ENCODE results near the gene VIPR2.

The VIPR2 gene

DNA sequence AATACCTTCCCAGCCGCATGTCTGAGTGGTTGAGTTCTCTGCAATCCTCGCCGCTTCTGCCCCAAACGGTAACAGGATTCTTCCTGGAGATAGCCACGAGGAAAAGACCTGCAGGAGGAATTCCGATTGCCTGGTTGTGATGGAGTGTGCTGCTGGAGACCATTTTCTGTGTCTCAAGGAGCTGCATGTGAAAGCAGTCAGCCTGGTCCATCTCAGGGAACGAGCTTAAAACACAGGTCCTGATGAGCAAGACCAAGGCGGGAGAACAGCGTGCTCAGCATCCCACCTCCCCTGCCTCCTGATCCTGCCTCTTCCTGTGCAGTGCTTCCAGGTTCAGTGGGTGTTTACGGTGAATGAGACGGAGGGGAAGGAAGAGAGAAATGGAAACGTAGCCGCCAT, 26.5 kb downstream of the VIPR2 start:
- DNase-seq: no peak

GRCh38 chr7:159117366-159118196, 27.1 kb downstream of the VIPR2 start:
- no peak for DNase-seq

DNA sequence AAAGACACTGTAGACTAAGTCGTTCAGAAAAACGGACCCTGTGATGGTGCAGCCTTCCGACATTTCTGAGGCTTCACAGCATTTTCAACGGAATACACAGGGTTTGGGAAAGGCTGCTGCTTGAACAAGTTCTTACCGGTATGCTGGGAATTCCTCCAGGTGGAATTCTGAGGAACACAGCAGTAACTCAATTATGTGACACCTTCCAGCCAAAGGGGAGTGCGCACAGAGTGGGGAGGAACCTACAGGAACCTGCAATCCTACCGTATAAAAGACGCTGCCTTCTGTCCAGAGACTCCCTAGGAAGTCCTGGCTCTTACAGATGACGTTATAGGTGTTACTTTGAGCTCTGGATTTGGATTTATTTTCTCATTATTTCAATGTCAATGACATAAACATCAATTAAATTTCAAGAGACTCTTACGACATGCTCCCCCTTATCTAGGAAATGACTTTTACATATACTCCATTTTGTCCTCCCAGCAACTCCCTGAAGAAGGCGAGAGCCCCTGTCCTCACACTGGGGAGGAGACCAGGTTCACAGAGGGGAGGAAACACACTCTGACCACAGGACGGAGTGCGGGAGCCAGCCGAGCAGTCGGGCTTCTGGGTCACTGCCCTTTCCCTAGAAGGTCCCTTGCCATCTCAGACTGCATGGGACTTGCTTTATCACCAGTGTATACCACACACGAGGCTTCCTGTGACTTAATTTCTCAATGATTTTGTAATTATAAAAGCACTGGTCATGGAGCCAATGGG, 27.9 kb downstream of the VIPR2 start:
- DNase-seq: no peak

DNA sequence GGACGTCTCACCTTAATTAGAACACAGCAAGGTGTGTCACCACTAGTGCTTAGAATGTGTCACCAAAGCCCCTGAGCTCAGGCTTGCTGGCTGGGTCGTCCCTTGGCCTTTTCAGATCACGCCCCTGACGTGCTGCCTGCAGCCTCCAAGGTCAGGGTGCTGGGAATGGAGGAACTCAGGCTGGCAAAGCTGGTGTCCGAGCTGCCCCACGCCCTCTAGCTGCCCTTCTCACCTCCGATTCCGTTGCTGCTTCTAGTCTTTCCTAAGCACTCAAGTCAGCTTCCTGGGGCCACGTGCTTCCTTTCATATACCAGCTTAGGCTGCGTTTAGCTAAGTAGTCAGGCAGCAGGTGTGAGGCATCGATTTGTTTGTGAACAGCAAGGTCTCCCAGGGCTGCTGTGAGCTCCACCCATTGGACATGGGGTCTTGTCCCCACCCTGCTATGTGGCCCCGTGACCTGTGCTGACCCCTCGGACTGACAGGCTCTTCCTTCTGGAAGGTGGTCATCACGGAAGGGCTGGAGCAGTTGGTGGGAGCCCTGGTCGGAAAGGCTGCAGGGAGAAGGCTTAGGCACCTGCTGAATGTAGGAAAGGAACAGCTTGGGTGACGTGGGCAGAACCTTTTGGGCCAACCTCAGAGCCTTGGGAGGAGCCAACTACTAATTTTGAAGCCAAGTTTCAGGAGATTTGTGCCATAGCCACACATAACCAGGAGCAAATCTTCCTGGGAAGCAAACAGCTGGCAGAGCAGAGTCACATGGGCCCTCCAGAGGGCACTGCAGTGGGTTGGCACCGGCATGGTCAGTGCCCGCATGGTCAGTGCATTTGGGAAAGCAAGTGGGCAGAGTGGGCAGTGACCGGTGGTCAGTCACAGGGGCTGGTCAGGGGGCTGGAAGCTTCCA, 28.8 kb downstream of the VIPR2 start:
- no peak for DNase-seq

DNA sequence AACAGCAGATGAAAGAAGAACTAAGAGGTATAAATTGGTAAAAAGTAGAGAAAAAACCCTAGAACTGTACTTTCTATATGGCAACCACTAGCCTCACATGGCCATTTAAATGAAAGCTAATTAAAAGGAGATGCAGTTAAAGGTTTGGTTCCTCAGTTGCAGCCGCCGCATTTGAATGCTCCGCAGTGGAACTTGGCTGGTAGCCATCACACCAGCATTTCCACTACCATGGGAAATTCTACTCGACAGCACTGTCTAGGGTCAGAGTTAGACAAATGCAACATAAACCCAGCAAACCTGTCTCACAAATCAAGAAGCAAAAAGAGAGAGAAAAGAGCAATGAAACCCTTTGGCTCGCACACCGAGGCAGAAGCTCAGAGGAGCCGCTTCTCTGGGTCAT, 29.7 kb downstream of the VIPR2 start:
- no peak for DNase-seq

DNA sequence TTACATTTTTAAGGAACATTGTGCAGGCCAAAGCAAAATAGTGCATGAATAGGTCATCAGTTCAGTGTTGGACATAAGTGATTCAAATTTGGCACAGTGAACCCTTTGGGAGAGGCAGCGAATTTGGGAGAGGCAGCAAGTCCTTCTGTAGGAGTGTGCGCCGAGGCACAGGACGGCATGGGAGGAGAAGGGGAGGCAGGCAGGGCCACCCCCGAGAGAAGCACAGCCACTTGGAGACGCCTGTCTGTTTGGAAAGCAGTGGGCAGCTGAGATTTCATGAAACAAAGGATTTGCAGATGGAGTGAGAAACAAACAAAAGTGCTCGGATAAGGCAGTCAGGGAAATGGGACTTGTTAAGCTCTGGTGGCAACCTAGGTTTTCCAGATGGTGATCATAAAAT, 30.6 kb downstream of the VIPR2 start:
- DNase-seq: no peak

DNA sequence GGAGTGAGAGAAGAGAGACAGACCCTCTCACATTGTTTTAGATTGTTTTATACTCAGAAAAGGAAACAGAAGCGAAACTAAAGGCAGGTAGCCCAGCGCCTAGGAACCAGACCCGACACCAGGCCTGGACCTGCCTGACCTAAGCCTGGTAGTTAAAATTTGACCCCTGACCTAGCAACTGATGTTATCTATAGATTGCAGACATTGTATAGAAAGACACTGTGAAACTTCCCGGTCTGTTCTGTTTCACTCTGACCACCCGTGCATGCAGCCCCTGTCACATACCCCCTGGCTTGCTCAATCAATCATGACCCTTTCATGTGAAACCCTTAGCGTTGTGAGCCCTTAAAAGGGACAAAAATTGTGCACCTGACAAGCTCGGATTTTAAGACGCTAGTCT, 31.6 kb downstream of the VIPR2 start:
- no peak for DNase-seq

DNA sequence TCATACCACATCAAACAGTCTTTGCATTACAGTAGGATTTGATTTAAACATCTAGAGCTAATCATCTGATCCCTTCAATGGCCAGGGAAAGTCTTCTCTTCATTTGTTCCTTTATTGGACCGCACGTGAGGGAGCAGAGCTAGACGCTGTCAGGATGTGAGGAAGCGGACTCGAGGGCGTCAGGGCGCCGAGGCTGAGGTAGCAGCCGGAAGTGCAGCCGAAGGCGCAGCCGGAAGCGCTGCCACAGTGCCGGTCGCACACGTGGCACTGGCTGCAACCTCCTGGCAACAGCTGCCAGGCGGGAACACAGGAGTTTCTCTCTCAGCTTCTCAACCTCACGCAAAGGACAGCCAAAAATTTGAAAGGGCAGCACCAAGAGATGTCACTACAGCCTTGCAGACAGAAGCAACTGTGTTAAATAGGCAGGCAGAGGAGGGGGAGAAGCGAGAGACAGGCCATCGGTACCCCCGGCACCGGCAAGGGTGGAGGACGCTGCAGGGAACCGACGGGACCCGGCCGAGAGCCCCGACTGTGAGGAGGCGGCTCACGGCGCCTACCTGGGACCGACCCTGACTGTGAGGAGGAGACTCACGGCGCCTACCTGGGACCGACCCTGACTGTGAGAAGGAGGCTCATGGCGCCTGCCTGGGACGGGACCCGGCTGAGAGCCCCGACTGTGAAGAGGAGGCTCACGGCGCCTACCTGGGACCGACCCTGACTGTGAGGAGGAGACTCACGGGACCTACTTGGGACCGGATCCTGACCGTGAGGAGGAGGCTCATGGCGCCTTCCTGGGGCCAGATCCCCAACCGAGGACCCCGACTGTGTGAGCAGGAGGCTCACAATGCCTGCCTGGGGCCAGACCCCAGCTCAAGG, 32.3 kb downstream of the VIPR2 start:
- DNase-seq: no peak

- DNase-seq: no peak
Observed at GRCh38 chr7:159109653-159110035, 35.0 kb downstream of the VIPR2 start.

DNA sequence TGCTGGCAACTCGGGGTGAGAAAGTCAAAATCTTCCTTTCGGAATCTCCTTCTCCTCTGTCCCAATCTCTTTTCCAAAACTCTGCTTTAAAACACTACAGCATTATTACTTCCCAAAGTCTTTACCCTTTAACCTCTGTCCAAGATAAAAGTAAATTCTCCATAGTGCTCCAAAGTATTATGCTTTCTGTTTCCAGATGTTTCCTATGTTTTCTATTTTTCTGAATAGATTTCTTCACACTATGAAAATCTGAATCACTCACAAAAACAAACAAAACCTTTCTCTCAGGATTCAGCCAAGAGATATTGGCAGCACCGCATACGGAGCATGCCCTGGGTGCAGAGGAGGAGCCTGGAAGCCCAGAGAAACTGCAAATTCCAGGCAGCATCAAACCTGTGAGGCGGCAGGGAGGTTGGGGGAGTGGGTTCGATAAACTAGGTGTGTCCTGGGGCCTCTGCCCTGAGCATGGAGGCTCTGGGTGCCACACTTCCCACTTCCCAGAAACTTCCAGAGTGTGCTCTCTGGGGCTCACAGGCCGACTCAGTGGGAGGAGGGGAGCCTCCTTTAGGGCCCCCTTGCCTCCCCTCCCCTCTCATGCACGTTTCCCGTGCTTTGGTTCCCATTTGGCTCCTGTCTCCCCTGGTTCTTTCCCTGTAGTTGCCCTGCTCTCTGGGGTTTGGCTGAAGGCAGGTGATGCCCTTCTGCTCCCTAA, 35.6 kb downstream of the VIPR2 start:
- no peak for DNase-seq

DNA sequence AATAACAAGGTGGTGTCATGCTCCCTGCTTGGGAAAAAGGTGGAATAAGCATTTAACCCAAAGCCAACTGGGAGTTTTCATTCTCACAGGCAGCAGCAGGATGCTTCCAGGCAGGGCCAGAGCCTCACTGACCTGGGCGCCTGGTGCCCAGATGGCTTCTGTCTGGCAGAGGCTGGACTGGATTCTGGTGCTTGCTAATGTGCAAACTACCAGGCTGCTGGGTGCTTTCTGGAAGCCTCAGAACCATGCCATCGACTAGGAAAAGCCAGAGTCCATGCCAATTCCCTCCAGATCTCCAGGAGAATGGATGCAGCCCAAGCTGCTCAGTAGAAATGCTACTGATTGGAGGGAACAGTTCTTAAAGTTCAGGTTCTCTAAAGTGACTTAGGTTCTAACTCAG, 36.2 kb downstream of the VIPR2 start:
- no peak for DNase-seq

- no peak for DNase-seq
Observed at GRCh38 chr7:159107161-159107892, 37.3 kb downstream of the VIPR2 start.

- DNase-seq: no peak
Observed at GRCh38 chr7:159105832-159106811, 38.5 kb downstream of the VIPR2 start.

- no peak for DNase-seq
Observed at GRCh38 chr7:159105066-159105780, 39.4 kb downstream of the VIPR2 start.

GRCh38 chr7:159104188-159104920, 40.3 kb downstream of the VIPR2 start:
- no peak for DNase-seq

DNA sequence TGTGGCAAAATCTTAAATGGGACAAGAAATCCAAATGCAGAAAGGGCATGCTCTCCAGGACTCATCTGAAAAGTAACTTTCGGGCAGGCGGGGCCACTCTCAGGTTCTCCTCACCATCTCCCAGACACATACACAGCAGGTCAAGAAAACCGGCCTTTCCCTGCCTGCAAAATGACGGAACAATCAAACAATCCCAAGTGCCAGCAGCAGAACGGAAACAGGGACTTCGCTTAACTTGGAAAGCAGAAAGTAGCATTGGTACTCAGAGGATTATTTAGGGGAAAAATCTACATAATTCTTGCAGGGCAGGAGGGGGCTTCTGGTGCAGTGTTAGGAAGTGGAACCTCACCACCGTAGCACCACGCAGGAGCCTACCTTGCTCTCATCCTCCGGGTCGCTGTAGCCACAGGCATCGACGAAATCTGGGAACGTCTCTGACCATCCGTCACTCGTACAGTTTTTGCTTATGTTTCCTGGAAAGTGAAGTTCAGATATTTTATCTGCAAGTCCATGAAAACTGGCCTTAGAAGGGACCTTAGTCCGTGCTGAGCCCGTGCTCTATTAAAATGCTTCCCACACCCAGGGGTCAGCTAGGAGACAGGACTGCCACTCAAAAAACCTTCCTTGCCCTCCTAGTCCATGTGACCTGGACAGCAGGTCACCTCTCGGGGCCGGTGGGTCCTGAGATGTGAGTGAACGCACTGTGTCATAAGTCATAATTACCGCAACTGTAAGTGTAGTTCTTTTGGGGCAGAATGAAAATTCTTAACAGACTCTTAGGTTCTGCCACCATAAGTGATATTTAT, 41.1 kb downstream of the VIPR2 start:
- DNase-seq: no peak

- no peak for DNase-seq
Observed at GRCh38 chr7:159102681-159103381, 41.8 kb downstream of the VIPR2 start.
